ENCODE measurements around the gene TBC1D12.

TBC1D12 gene

DNA sequence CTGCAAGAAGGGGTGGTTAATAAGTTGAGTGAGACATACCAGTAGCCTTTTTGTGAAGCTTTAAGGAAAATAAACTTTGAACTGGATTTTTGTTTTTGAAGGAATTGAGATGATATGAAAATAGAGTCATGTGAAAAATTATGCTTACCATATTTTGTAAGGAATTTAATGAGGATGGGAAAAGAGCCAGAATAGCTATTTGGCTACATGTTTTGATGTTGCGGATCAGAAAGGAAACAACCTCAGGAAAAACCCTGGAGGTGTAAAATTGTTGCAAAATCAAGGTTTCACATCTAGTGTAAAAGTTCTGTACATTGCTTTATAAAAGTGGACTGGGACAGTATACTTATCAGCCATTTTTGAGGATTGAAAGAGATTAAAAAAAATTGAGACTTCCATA lies 15.0 kb downstream of the TBC1D12 start:
- Histone ChIP-seq H2AFZ (ENCODE audit: low read depth, low read length) (no peak overlapping the region), H3K4me2 (ENCODE audit: insufficient read depth, low read length) (no peak overlapping the region), H3K9ac (ENCODE audit: low read depth, low read length) (no peak overlapping the region), H3K79me2 (ENCODE audit: insufficient read depth, low read length) (no peaks in the 10 kb centered on the region), H4K20me1 (ENCODE audit: insufficient read depth, low read length) (no peaks in the 10 kb centered on the region), H3K27ac (ENCODE audit: low read length) (no peak overlapping the region), H3K4me3 (ENCODE audit: low read depth in 1 of 2, low read length in 2 of 2) (no peak overlapping the region), H3K36me3 (ENCODE audit: insufficient read depth, low read length) (no peaks in the 10 kb centered on the region), H3K4me1 (ENCODE audit: insufficient read depth, low read length) (no peaks in the 10 kb centered on the region), H3K27me3 (ENCODE audit: insufficient read depth, low read length, poor library complexity) (no peaks in the 10 kb centered on the region), H3K9me3 (ENCODE audit: insufficient read depth, low read length, severe bottlenecking) (no peaks in the 10 kb centered on the region)
- ATAC-seq (ENCODE audit: insufficient read depth, low read depth) (no peak), DNase-seq (no peak)
- TF ChIP-seq EZH2 (IDR thresholded peaks at IDR 0.05; ENCODE audit: borderline replicate concordance, low read depth, low read length, severe bottlenecking), result no peak
- TF ChIP-seq, protein P1, sequence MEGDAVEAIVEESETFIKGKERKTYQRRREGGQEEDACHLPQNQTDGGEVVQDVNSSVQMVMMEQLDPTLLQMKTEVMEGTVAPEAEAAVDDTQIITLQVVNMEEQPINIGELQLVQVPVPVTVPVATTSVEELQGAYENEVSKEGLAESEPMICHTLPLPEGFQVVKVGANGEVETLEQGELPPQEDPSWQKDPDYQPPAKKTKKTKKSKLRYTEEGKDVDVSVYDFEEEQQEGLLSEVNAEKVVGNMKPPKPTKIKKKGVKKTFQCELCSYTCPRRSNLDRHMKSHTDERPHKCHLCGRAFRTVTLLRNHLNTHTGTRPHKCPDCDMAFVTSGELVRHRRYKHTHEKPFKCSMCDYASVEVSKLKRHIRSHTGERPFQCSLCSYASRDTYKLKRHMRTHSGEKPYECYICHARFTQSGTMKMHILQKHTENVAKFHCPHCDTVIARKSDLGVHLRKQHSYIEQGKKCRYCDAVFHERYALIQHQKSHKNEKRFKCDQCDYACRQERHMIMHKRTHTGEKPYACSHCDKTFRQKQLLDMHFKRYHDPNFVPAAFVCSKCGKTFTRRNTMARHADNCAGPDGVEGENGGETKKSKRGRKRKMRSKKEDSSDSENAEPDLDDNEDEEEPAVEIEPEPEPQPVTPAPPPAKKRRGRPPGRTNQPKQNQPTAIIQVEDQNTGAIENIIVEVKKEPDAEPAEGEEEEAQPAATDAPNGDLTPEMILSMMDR (IDR thresholded peaks at IDR 0.05; ENCODE audit: borderline replicate concordance, extremely low read depth, low read length, poor library complexity, severe bottlenecking), result no peak

DNA sequence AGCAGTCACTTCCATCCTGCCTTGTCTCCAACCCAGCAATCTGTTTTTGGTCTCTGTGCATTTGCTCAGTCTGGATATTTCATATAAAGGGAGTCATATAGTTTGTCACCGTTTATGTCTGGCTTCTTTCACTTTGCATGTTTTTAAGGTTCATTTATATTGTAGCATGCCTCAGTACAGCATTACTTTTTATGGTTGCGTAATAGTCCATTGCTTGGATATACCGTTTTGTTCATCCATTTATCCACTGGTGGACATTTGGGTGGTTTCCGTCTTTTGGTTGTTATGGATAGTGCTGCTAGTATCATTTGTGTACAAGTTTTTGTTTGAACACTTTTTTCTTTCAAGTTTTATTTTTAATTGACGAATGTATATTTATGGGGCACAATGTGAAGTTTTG lies 18.2 kb downstream of the TBC1D12 start:
- no peak for TF ChIP-seq EZH2 (IDR thresholded peaks at IDR 0.05; ENCODE audit: borderline replicate concordance, low read depth, low read length, severe bottlenecking)

DNA sequence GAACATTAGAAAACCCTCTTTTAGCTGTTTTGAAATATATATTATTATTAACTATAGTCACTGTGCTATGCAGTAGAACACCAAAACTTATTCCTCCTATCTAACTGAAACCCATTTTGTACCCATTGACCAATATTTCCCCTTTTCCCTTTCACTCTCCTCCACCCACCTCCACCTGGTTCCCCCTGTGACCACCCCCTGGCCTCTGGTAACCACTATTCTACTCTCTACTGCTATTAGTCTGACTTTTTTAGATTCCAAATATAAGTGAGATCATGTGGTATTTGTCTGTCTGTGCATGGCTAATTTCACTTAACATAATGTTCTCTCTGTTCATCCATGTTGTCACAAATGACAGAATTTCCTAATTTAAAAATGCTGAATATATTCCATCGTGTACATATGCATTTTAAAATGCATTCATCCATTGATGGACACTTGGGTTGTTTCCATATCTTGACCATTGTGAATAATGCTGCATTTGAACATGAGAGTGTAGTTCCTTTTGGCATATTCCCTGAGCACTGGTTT lies 18.7 kb downstream of the TBC1D12 start:
- Histone ChIP-seq H3K9me3 (ENCODE audit: insufficient read depth, low read length, severe bottlenecking) (peaks cover 2% of the 10 kb centered on the region), H3K79me2 (ENCODE audit: insufficient read depth, low read length) (no peaks in the 10 kb centered on the region), H3K36me3 (ENCODE audit: insufficient read depth, low read length) (no peaks in the 10 kb centered on the region), H3K4me3 (ENCODE audit: low read depth in 1 of 2, low read length in 2 of 2) (no peak overlapping the region), H2AFZ (ENCODE audit: low read depth, low read length) (no peak overlapping the region), H3K4me1 (ENCODE audit: insufficient read depth, low read length) (no peaks in the 10 kb centered on the region), H4K20me1 (ENCODE audit: insufficient read depth, low read length) (no peaks in the 10 kb centered on the region), H3K27ac (ENCODE audit: low read length) (no peak overlapping the region), H3K9ac (ENCODE audit: low read depth, low read length) (no peak overlapping the region), H3K4me2 (ENCODE audit: insufficient read depth, low read length) (no peak overlapping the region), H3K27me3 (ENCODE audit: insufficient read depth, low read length, poor library complexity) (no peaks in the 10 kb centered on the region)
- DNase-seq, result no peak
- ATAC-seq (ENCODE audit: insufficient read depth, low read depth), result no peak
- TF ChIP-seq, protein P1 (IDR thresholded peaks at IDR 0.05; ENCODE audit: borderline replicate concordance, extremely low read depth, low read length, poor library complexity, severe bottlenecking), result no peak
- no peak for TF ChIP-seq EZH2 (IDR thresholded peaks at IDR 0.05; ENCODE audit: borderline replicate concordance, low read depth, low read length, severe bottlenecking)

More for the DNA sequence above, 18.2 kb downstream of the TBC1D12 start:
- H3K79me2 ChIP-seq (ENCODE audit: insufficient read depth, low read length), result no peaks in the 10 kb centered on the region
- DNase-seq (no peak), ATAC-seq (ENCODE audit: insufficient read depth, low read depth) (no peak)
- no peak overlapping the region for H3K4me2 ChIP-seq (ENCODE audit: insufficient read depth, low read length)
- H4K20me1 ChIP-seq (ENCODE audit: insufficient read depth, low read length), result no peaks in the 10 kb centered on the region
- no peak overlapping the region for H3K4me3 ChIP-seq (ENCODE audit: low read depth in 1 of 2, low read length in 2 of 2)
- no peaks in the 10 kb centered on the region for H3K27me3 ChIP-seq (ENCODE audit: insufficient read depth, low read length, poor library complexity)
- no peaks in the 10 kb centered on the region for H3K9me3 ChIP-seq (ENCODE audit: insufficient read depth, low read length, severe bottlenecking)
- no peaks in the 10 kb centered on the region for H3K36me3 ChIP-seq (ENCODE audit: insufficient read depth, low read length)
- no peak overlapping the region for H2AFZ ChIP-seq (ENCODE audit: low read depth, low read length)
- H3K9ac ChIP-seq (ENCODE audit: low read depth, low read length), result no peak overlapping the region
- no peak overlapping the region for H3K27ac ChIP-seq (ENCODE audit: low read length)
- H3K4me1 ChIP-seq (ENCODE audit: insufficient read depth, low read length), result no peaks in the 10 kb centered on the region

DNA sequence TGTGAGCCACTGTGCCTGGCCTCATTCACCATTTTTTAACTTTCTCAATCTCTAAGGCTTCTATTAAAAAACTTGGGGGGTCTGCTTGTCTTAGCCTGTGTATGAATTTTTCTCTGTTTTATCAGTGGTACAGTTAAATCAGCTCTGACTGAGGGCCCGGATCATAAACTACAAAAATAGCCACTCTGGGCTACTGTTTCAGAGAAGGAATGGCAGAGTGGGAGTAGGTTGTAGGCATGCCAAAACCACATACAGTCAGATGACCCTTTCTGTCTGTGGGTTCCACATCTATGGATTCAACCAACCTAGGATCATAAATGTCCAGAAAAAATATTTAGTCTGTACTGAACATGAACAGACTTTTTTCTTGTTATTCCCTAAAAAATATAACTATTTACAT lies 21.3 kb downstream of the TBC1D12 start:
- no peaks in the 10 kb centered on the region for H3K4me1 ChIP-seq (ENCODE audit: insufficient read depth, low read length)
- no peaks in the 10 kb centered on the region for H3K27me3 ChIP-seq (ENCODE audit: insufficient read depth, low read length, poor library complexity)
- TF ChIP-seq EZH2 (IDR thresholded peaks at IDR 0.05; ENCODE audit: borderline replicate concordance, low read depth, low read length, severe bottlenecking), result no peak
- TF ChIP-seq, protein P1 (IDR thresholded peaks at IDR 0.05; ENCODE audit: borderline replicate concordance, extremely low read depth, low read length, poor library complexity, severe bottlenecking), result no peak
- peaks cover 5% of the 10 kb centered on the region for H3K9me3 ChIP-seq (ENCODE audit: insufficient read depth, low read length, severe bottlenecking)
- H2AFZ ChIP-seq (ENCODE audit: low read depth, low read length), result no peak overlapping the region
- H3K79me2 ChIP-seq (ENCODE audit: insufficient read depth, low read length), result no peaks in the 10 kb centered on the region
- ATAC-seq (ENCODE audit: insufficient read depth, low read depth), result no peak
- no peak overlapping the region for H3K4me2 ChIP-seq (ENCODE audit: insufficient read depth, low read length)
- DNase-seq, result no peak
- H3K9ac ChIP-seq (ENCODE audit: low read depth, low read length), result no peak overlapping the region
- H4K20me1 ChIP-seq (ENCODE audit: insufficient read depth, low read length), result no peaks in the 10 kb centered on the region
- no peaks in the 10 kb centered on the region for H3K36me3 ChIP-seq (ENCODE audit: insufficient read depth, low read length)
- no peak overlapping the region for H3K4me3 ChIP-seq (ENCODE audit: low read depth in 1 of 2, low read length in 2 of 2)
- H3K27ac ChIP-seq (ENCODE audit: low read length), result no peak overlapping the region

Measured in DND-41 (cell line).